Endothelial cell of umbilical vein (primary cell): ENCODE measurements around the gene ACER1. TPM values are rescaled to one million over a fixed set of nuclear protein-coding genes. Genes with fewer than 3 reads are reported as not detected.

Source experiments
- BruUV-seq: library from RNA; stranded (reverse); fragments of 400-500 nt; replicated peaks from 2 replicates; lab custom pipeline; 2021; lab: Mats Ljungman, UMichigan
- CTCF ChIA-PET: fragments of 300-600, 350-600 bp; sonication (Branson Sonifier 250); formaldehyde crosslinking; loops from one replicate; lab custom pipeline; 2021; ENCODE audit warnings: antibody characterized with exemption, inconsistent platforms; lab: Charles Lee
- POLR2A ChIA-PET: fragments of 300-600, 350-600 bp; sonication (Branson Sonifier 250); formaldehyde crosslinking; loops from one replicate; lab custom pipeline; 2021; ENCODE audit warnings: antibody characterized with exemption, inconsistent platforms; lab: Charles Lee
- DNase-seq: peaks from one replicate; pipeline ENCODE4 v3.0.0-alpha.2; 2011; ENCODE audit warnings: low read depth, low spot score
- FAIRE-seq: peaks from 2 replicates; lab custom pipeline; 2011; peaks lifted over from hg19 to GRCh38; lab: Jason Lieb, UNC
- H2AFZ ChIP-seq: 2 replicates; pipeline ENCODE4 v1.6.0; 2012; ENCODE audit warnings: low read depth, low read length, control low read depth, inconsistent platforms
- H3K27ac ChIP-seq: 2 replicates; pipeline ENCODE4 v1.5.1; 2011; ENCODE audit warnings: low read depth, mild to moderate bottlenecking, control low read depth, low read length, moderate library complexity; ENCODE audit not compliant: insufficient read depth
- H3K27me3 ChIP-seq, 2 experiments: 2 replicates each; pipeline versions ENCODE4 v1.6.0 to v1.6.1; 2011; ENCODE audit warnings: low read length in 2 of 2, mixed read lengths in 1 of 2; ENCODE audit not compliant: control insufficient read depth in 2 of 2, insufficient read depth in 2 of 2
- H3K36me3 ChIP-seq, 2 experiments: 2 replicates in 1 of 2; 3 replicates in 1 of 2; pipeline ENCODE4 v1.5.1; 2011; ENCODE audit warnings: low read length in 2 of 2, mild to moderate bottlenecking in 1 of 2, moderate library complexity in 1 of 2; ENCODE audit not compliant: control insufficient read depth in 2 of 2, insufficient read depth in 2 of 2; ENCODE audit errors: extremely low read depth in 1 of 2
- H3K4me1 ChIP-seq: 3 replicates; pipeline ENCODE4 v1.5.1; 2011; ENCODE audit warnings: mild to moderate bottlenecking, low read length; ENCODE audit not compliant: control insufficient read depth, insufficient read depth; ENCODE audit errors: extremely low read depth
- H3K4me2 ChIP-seq: 2 replicates; pipeline ENCODE4 v1.6.1; 2011; ENCODE audit warnings: low read length, control low read depth, mixed read lengths; ENCODE audit not compliant: insufficient read depth
- H3K4me3 ChIP-seq, 3 experiments: fragments of 200-600 bp in 1 of 3; sonication (generic), shearing (Covaris generic) in 1 of 3; replicated peaks in 1 of 3; 2 replicates each; pipeline ENCODE4 v1.5.1; 2011 to 2016; ENCODE audit warnings: control low read depth in 3 of 3, low read length in 3 of 3, mild to moderate bottlenecking in 2 of 3, inconsistent platforms in 1 of 3, low read depth in 1 of 3, moderate library complexity in 1 of 3; ENCODE audit not compliant: insufficient read depth in 1 of 3
- H3K79me2 ChIP-seq: 2 replicates; pipeline ENCODE4 v1.6.0; 2012; ENCODE audit warnings: low read length, inconsistent platforms; ENCODE audit not compliant: control insufficient read depth, insufficient read depth
- H3K9ac ChIP-seq: replicated peaks from 2 replicates; pipeline ENCODE3; 2011; ENCODE audit warnings: low read length, control low read depth; ENCODE audit not compliant: insufficient read depth; ENCODE audit errors: extremely low read depth
- H3K9me1 ChIP-seq: replicated peaks from 3 replicates; pipeline ENCODE4 v1.6.0; 2011; ENCODE audit warnings: mild to moderate bottlenecking, low read length; ENCODE audit not compliant: control insufficient read depth, insufficient read depth; ENCODE audit errors: extremely low read depth
- H3K9me3 ChIP-seq: replicated peaks from 2 replicates; pipeline ENCODE4 v1.5.1; 2012; ENCODE audit warnings: low read length, inconsistent platforms; ENCODE audit not compliant: control insufficient read depth, insufficient read depth
- H4K20me1 ChIP-seq: replicated peaks from 2 replicates; pipeline ENCODE3; 2011; ENCODE audit warnings: mild to moderate bottlenecking, low read length; ENCODE audit not compliant: control insufficient read depth, insufficient read depth; ENCODE audit errors: extremely low read depth
- FOS ChIP-seq: IDR thresholded peaks from 2 replicates; pipeline ENCODE4 v1.6.1; 2011; ENCODE audit warnings: mild to moderate bottlenecking, low read length, moderate library complexity, borderline replicate concordance; ENCODE audit not compliant: insufficient read depth
- GATA2 ChIP-seq: IDR thresholded peaks from 2 replicates; pipeline ENCODE4 v1.7.0; 2011; ENCODE audit warnings: low read depth, mild to moderate bottlenecking, moderate library complexity, mixed read lengths, low read length; ENCODE audit not compliant: insufficient read length, insufficient read depth
- JUN ChIP-seq: IDR thresholded peaks from 2 replicates; pipeline ENCODE4 v1.6.1; 2011; ENCODE audit warnings: borderline replicate concordance, low read depth; ENCODE audit not compliant: insufficient read length, insufficient read depth
- MYC ChIP-seq: IDR thresholded peaks from one replicate; pipeline ENCODE4 v1.6.1; 2011; ENCODE audit warnings: mild to moderate bottlenecking, low read depth, low read length
- dilution Hi-C: fragments of 300-500 bp; cut with MboI; formaldehyde crosslinking; loops from one replicate; pipeline ENCODE4 v1.15.0; 2019; ENCODE audit warnings: low sequenced_read_pairs; ENCODE audit not compliant: extremely low pct_ligation_motif_present
- intact Hi-C: fragments of 100-400 bp; cut with micrococcal nuclease; formaldehyde crosslinking; loops from one replicate; pipeline ENCODE4 v1.10.0; 2022
- polyA plus RNA-seq, 4 experiments: library from polyadenylated mRNA; depleted of rRNA in 3 of 4; stranded (reverse) in 3 of 4; unstranded in 1 of 4; fragments of >200 nt; gene quantifications; 2 replicates each; pipeline versions ENCODE4 v1.2.1 to v1.2.3, GENCODE V29; 2011 to 2012; ENCODE audit warnings: missing spikeins in 1 of 4
- total RNA-seq: library from RNA; stranded (reverse); gene quantifications from 2 replicates; pipeline ENCODE4 v1.2.3, GENCODE V29; 2021

ACER1 gene
- total and polyA plus RNA-seq, 2 donors (not counting 3 experiments of a cell fraction or from before 2014, with no cell fraction given), result 0.04 TPM; not detected in 1

DNA sequence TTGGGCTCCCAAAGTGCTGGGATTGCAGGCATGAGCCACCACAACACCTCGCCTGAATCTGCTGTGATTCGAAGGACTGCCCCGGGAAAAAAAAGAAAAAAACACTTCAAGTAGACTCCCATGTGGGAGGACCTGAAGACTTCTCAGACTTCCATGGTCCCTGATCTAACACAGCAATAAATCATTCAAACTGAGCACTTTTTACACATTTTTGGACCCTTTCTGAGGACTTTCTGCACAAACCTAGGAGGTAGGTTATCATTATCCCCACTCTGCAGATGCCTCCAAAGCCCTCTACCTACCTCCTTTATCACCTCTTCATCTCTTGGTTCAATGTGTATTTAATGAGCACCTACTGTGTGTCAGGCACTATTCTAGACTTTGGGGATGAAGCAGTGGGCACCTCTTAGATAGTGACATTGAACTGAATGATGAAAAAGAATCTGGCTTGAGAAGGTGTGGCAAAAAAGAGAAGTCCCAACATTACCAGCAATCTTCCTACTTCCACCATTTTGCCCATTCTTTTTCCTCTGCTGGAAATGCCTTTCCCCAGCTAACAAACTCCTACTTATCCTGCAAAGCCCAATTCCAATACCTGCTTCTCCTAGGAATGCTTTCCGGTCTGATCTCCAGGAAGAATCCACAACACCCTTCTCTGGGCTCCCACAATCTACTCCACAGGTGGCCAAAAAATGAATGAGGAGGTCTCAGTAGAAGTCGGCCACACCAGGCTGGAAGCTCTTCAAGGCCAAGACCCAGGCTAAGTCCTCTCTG, 26.3 kb upstream of the ACER1 start:
- intact Hi-C loops, result no loop called here
- Histone ChIP-seq H3K4me2 (no peak overlapping the region), H3K4me1 (peaks cover 7% of the 10 kb centered on the region), H3K9ac (no peak overlapping the region), H3K4me3 (no peak overlapping the region), H3K79me2 (peaks cover 13% of the 10 kb centered on the region), H4K20me1 (no peaks in the 10 kb centered on the region), H3K36me3 (no peaks in the 10 kb centered on the region), H2AFZ (no peak overlapping the region), H3K27me3 (no peaks in the 10 kb centered on the region), H3K9me1 (no peaks in the 10 kb centered on the region), H3K27ac (no peak overlapping the region), H3K9me3 (no peaks in the 10 kb centered on the region)
- DNase-seq, result no peak
- dilution Hi-C loops, result no loop called here
- ChIA-PET POLR2A (no interaction called here), CTCF (no interaction called here)
- no TSS peak for BruUV-seq
- FAIRE-seq, result no peak
- TF ChIP-seq MYC, result no peak

DNA sequence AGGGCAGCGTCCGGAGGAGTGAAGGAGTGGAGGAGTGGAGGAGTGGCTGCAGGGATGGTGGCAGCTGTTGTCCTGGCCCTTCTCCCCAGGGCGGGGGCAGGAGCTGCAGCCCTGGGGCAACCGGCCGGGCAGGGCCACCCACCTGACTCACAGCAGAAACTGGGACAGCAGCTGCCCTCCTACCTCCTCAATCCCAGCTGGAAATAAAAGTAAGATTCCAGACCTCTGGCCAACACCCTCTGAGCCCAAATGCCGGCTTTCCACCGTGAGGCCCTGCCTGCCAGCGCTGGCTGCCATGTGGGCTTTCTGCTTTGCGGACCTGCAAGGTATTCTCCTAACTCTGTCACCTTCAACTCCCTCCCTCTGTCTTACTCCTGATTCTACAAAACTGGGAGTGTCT, 24.6 kb upstream of the ACER1 start:
- Histone ChIP-seq H3K4me3 (no peak overlapping the region), H3K4me1 (peaks cover 7% of the 10 kb centered on the region), H4K20me1 (no peaks in the 10 kb centered on the region), H3K9me1 (no peaks in the 10 kb centered on the region), H3K4me2 (no peak overlapping the region), H3K9me3 (no peaks in the 10 kb centered on the region), H3K9ac (no peak overlapping the region), H3K79me2 (peaks cover 13% of the 10 kb centered on the region), H3K27me3 (no peaks in the 10 kb centered on the region), H2AFZ (no peak overlapping the region), H3K27ac (no peak overlapping the region), H3K36me3 (no peaks in the 10 kb centered on the region)
- intact Hi-C loops, result no loop called here
- no peak for FAIRE-seq
- dilution Hi-C loops, result no loop called here
- POLR2A ChIA-PET, result no interaction called here
- TF ChIP-seq FOS (no peak), GATA2 (no peak), JUN (no peak)
- BruUV-seq, result no TSS peak
- CTCF ChIA-PET, result interaction anchor here (0.7 to 2.5 kb wide), 2 partner anchors 232 to 310 kb away, joined by 4 to 17 read pairs; no protein-coding TSS in a partner anchor
- DNase-seq, result no peak
